Thyroid gland (tissue), 4 donors: Measurements from ENCODE around the gene MON1A.

ENCODE experiments used
- POLR2A ChIP-seq, 2 donors: fragments of 450-650 bp; IDR thresholded peaks; one replicate each; pipeline ENCODE4 v1.6.1; 2017; ENCODE audit warnings: antibody characterized with exemption in 2 of 2, mild to moderate bottlenecking in 2 of 2, moderate library complexity in 1 of 2
- TF ChIP-seq, protein P1 (sequence below), 6 experiments: fragments of 200-600 bp in 3 of 6; fragments of 450-650 bp in 3 of 6; sonication (generic) in 3 of 6; IDR thresholded peaks; one replicate each; pipeline ENCODE4 v1.5.1; 2016 to 2019; ENCODE audit warnings: antibody characterized with exemption in 6 of 6, mild to moderate bottlenecking in 2 of 6, inconsistent platforms in 1 of 6, moderate library complexity in 1 of 6

DNA sequence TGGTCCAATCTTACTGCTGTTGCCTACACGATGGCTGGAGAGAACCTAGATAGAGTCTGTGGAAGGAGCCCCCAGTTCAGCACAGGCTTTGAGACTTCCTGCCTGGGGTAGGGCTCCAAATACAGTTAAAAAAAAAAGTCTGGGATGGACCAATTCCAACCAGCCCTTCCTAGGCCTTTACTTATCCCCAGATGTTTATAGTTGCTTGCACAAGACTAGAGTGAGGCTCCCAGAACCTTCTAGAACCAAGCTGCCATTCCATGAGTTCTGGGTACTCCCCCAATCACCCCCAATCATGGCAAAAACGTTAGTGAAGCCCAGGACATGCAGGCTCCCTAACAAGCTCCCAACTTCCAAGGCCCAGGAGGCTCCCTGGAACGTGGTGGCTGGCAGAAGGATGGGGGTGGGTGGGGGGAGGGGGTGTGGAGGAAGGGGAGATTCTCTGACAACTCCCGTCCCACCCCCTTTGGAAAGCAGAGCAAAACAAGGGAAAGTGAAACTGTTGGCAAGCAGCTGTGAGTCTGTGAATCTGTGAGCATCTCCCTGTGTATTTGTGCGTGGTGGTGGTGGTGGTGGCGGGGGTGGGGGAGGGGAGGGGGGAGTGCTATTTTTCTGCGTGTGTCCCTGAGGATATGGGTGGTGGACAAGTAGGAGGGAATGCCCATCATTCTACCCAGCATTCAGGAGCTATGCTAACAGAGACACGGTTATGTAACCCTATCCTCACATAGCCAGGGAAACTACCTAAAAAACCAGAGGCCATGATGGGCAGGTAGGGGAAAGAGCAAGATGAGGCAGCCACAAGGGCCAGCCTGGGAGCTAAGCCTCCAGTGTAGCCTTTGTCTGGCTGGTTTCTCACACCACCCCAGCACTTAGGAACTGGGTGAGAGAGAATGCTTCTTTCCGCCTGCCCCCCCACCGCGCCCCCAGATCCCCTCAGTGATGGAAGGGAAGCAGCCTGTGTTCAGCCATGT lies 28.0 kb downstream of the MON1A start:
- TF ChIP-seq, protein P1, sequence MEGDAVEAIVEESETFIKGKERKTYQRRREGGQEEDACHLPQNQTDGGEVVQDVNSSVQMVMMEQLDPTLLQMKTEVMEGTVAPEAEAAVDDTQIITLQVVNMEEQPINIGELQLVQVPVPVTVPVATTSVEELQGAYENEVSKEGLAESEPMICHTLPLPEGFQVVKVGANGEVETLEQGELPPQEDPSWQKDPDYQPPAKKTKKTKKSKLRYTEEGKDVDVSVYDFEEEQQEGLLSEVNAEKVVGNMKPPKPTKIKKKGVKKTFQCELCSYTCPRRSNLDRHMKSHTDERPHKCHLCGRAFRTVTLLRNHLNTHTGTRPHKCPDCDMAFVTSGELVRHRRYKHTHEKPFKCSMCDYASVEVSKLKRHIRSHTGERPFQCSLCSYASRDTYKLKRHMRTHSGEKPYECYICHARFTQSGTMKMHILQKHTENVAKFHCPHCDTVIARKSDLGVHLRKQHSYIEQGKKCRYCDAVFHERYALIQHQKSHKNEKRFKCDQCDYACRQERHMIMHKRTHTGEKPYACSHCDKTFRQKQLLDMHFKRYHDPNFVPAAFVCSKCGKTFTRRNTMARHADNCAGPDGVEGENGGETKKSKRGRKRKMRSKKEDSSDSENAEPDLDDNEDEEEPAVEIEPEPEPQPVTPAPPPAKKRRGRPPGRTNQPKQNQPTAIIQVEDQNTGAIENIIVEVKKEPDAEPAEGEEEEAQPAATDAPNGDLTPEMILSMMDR (IDR thresholded peaks at IDR 0.05) = no peak
- no peak for TF ChIP-seq POLR2A (IDR thresholded peaks at IDR 0.05)
